Stimulated activated CD4-positive, alpha-beta T cell treated with anti-CD3 and anti-CD28 coated beads, TNF-alpha, amount 100 ng/mL, for 1 hour (primary cell): ENCODE measurements around the gene ABHD6.
"Not testable (repeated sequence)": the region's sequence is repeated elsewhere in the genome, so short reads cannot be mapped to it uniquely, and the experiment has no call there.

Source experiments
- DNase-seq, 3 donors: peaks; one replicate each; pipeline ENCODE4 v3.0.0-alpha.2; 2020; ENCODE audit warnings: low read depth in 3 of 3, low spot score in 1 of 3

ABHD6 gene

GRCh38 chr3:58207954-58208353 is 29.6 kb upstream of the ABHD6 start:
- no peak for DNase-seq

- no peak for DNase-seq
These were observed 27.7 kb upstream of the ABHD6 start for GRCh38 chr3:58209933-58210332.

- no peak for DNase-seq
These were observed 26.7 kb upstream of the ABHD6 start, which contains the start of gene DNASE1L3 for GRCh38 chr3:58210761-58211460. Gene DNASE1L3 (minus strand): TSS chr3:58210972. CDS start chr3:58210906, 66 bp downstream.

- no peak for DNase-seq
These were observed 22.9 kb upstream of the ABHD6 start for GRCh38 chr3:58214484-58215316.

- DNase-seq: no peak
These were observed 22.1 kb upstream of the ABHD6 start for GRCh38 chr3:58215317-58216025.

GRCh38 chr3:58216496-58217195 is 20.9 kb upstream of the ABHD6 start:
- DNase-seq: no peak

- peak in 2 of 3 donors; percentile 17 to 28 for DNase-seq
These were observed 20.3 kb upstream of the ABHD6 start for GRCh38 chr3:58217209-58217811.

- DNase-seq: no peak
These were observed 18.7 kb upstream of the ABHD6 start for GRCh38 chr3:58218904-58219303.

GRCh38 chr3:58222161-58222724 is 15.3 kb upstream of the ABHD6 start:
- DNase-seq: no peak

- DNase-seq: no peak
These were observed 13.7 kb upstream of the ABHD6 start for GRCh38 chr3:58223855-58224254.

GRCh38 chr3:58227933-58228332 is 9.7 kb upstream of the ABHD6 start:
- not testable (repeated sequence) for DNase-seq

- no peak for DNase-seq
These were observed 6.6 kb upstream of the ABHD6 start for GRCh38 chr3:58230876-58231552.

GRCh38 chr3:58231666-58232065 is 5.9 kb upstream of the ABHD6 start:
- no peak for DNase-seq

- no peak for DNase-seq
These were observed 3.1 kb upstream of the ABHD6 start for GRCh38 chr3:58234516-58234931.

GRCh38 chr3:58235970-58236369 is 1.6 kb upstream of the ABHD6 start:
- DNase-seq: no peak

GRCh38 chr3:58236527-58237237 is 910 bp upstream of the ABHD6 start:
- peak in 1 of 3 donors; percentile 1 for DNase-seq

GRCh38 chr3:58237941-58238681 is 519 bp downstream of the ABHD6 start:
- DNase-seq: peak; percentile 24 to 30 (median 28)

- no peak for DNase-seq
These were observed 1.2 kb downstream of the ABHD6 start for GRCh38 chr3:58238830-58239229.
